HUES48 (cell line): ENCODE data around the gene C12orf42.
"Not testable (repeated sequence)": the region's sequence is repeated elsewhere in the genome, so short reads cannot be mapped to it uniquely, and the experiment has no call there.

ENCODE experiments used
- H3K27ac ChIP-seq: one replicate; pipeline ENCODE4 v1.7.0; 2013; ENCODE audit warnings: low read depth, low read length, inconsistent platforms
- H3K27me3 ChIP-seq: 2 replicates; pipeline ENCODE4 v1.6.1; 2013; ENCODE audit warnings: mild to moderate bottlenecking, low read length; ENCODE audit not compliant: control insufficient read depth, insufficient read depth
- H3K36me3 ChIP-seq: 2 replicates; pipeline ENCODE4 v1.6.1; 2013; ENCODE audit warnings: low read length; ENCODE audit not compliant: control insufficient read depth, insufficient read depth
- H3K4me1 ChIP-seq: 2 replicates; pipeline ENCODE4 v1.6.1; 2013; ENCODE audit warnings: mild to moderate bottlenecking, low read length; ENCODE audit not compliant: control insufficient read depth, insufficient read depth
- H3K4me3 ChIP-seq: 2 replicates; pipeline ENCODE4 v1.5.1; 2013; ENCODE audit warnings: mild to moderate bottlenecking, low read depth, low read length
- H3K9ac ChIP-seq: 2 replicates; pipeline ENCODE4 v1.6.1; 2013; ENCODE audit warnings: mild to moderate bottlenecking, low read depth, low read length, moderate library complexity
- H3K9me3 ChIP-seq: 2 replicates; pipeline ENCODE4 v1.6.1; 2013; ENCODE audit warnings: low read length; ENCODE audit not compliant: control insufficient read depth, insufficient read depth

C12orf42 gene

DNA sequence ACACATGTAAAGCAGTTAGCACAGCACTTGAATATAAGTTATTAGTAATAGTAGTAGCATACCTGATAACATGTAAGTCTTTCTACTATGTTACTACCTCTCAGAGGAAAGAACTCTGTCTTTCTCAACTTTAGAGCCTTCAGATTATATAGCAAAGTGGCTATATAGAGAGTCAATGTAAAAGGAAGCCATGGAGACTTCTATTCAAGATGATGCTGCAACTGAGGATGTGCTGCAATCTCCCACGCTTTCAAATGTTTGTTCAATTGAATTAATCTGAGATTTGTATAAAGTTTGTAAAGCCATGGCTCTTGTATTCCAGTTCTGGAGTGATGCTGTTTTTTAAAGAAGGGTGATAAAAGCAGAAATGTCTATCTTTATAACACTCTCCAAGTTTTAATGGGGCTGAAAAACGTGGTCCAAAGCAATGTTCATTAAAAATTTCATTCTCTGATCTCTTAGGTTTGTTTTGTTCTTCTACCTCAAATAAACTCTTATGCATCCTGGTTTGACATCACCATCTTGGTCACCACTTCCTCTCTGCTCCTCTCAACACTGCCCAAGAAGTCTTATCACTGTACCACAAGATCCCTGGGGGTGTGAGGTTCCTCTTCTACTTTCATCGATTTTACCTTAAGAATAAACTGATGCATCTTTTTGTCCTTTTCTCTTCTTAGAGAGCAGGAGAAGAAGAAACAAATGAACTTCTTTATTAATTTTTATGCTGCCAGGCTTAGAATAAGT lies 40.6 kb downstream of the C12orf42 start:
- Histone ChIP-seq H3K4me1 (peaks cover 10% of the 10 kb centered on the region; the same call in 1 of the 2 replicates), H3K9ac (no peak overlapping the region), H3K9me3 (no peaks in the 10 kb centered on the region), H3K4me3 (no peak overlapping the region), H3K36me3 (no peaks in the 10 kb centered on the region), H3K27me3 (no peaks in the 10 kb centered on the region), H3K27ac (no peak overlapping the region)

DNA sequence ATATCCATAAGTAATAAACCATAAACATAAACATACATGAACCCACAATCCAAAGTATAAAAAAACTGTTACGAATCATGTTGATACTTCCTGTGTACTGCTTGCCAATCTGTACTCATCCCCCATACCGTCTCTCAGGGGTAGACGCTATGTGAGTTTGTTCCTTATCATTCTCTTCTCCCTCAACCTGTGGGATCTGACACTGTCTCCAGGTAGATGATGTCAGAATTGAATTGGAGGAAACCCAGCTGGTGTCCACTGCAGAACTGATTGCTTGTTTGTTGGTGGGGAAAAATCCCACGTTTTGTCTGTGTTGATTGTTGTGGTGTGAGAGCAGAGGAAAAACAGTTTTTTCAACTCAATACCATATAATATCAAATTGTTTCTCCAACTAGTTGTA lies 50.8 kb downstream of the C12orf42 start:
- Histone ChIP-seq H3K9me3 (no peaks in the 10 kb centered on the region), H3K27me3 (no peaks in the 10 kb centered on the region), H3K36me3 (no peaks in the 10 kb centered on the region), H3K9ac (no peak overlapping the region), H3K4me3 (no peak overlapping the region), H3K4me1 (peaks cover 22% of the 10 kb centered on the region), H3K27ac (no peak overlapping the region)

DNA sequence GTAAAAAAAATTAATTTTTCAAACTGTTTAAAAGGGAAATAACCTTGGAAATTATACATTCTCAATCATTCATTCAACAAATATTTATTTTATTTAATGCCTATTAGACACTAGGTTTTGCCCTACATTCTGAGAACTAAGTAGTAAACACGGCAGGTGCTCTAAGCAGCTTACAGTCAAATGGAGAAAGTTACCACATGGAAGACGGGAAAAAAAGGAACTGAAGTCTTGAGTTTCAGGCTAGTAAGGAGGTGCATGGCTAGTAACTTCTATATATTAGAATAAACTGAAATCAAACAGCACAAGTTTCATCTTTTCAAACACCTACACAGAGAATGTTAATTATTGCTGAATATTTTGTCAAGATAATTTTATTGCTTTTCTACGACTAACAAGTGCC lies 52.9 kb downstream of the C12orf42 start:
- Histone ChIP-seq H3K36me3 (no peaks in the 10 kb centered on the region), H3K9me3 (no peaks in the 10 kb centered on the region), H3K27ac (no peak overlapping the region), H3K9ac (no peak overlapping the region), H3K4me1 (peaks cover 22% of the 10 kb centered on the region), H3K27me3 (no peaks in the 10 kb centered on the region), H3K4me3 (no peak overlapping the region)

DNA sequence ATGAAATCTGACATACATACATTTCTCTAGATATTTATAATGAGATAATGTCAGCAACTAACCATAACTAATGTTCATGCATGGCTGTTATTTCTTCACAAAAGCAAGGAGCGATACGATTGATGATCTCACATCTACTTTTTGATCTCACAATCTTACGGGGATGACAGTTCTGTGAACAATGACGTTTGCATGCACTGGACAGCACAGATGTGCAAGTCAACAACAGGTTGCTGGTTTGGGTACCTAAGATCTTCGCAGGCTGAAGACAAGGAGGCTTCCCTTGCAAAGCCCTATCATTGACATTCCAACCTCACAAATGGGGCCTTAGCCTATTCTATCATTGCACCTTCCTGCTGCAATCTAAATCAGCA lies 53.6 kb downstream of the C12orf42 start:
- no peaks in the 10 kb centered on the region for H3K9me3 ChIP-seq
- no peak overlapping the region for H3K27ac ChIP-seq
- no peak overlapping the region for H3K4me3 ChIP-seq
- H3K9ac ChIP-seq = no peak overlapping the region
- H3K27me3 ChIP-seq = no peaks in the 10 kb centered on the region
- peaks cover 22% of the 10 kb centered on the region for H3K4me1 ChIP-seq
- no peaks in the 10 kb centered on the region for H3K36me3 ChIP-seq

DNA sequence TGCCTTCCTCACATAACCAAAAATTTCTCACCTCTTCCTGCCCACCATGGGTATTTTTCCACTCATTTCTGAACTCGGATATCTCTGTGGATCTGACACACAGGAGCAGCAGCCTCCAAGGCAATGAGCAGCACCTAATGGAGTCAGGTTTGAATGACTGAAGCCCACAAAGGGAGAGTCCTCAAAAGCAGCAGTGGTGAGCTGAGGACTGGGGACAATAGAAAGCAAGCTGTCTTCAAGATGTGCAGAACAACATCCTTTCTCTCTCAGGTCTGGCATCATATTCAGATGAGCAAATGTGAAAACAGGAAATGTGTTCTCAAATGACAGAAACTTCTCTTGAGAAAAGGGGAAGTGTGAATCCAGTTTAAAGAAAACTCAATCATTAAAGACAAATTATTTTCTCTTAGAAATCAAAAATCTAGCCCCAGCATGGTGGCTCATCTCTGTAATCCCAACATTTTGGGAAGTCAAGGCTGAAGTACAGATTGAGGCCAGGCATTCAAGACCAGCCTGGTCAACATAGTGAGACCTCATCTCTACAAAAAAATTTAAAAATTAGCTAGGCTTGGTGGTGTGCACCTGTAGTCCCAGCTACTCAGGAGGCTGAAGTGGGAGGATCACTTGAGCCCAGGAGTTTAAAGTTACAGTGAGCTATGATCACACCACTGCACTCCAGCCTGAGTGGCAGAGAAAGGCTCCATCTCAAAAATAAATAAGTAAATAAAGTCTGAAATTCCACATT lies 54.2 kb downstream of the C12orf42 start:
- Histone ChIP-seq H3K27me3 (no peaks in the 10 kb centered on the region), H3K4me3 (no peak overlapping the region), H3K9ac (no peak overlapping the region), H3K36me3 (no peaks in the 10 kb centered on the region), H3K4me1 (peaks cover 22% of the 10 kb centered on the region), H3K27ac (no peak overlapping the region), H3K9me3 (no peaks in the 10 kb centered on the region)

DNA sequence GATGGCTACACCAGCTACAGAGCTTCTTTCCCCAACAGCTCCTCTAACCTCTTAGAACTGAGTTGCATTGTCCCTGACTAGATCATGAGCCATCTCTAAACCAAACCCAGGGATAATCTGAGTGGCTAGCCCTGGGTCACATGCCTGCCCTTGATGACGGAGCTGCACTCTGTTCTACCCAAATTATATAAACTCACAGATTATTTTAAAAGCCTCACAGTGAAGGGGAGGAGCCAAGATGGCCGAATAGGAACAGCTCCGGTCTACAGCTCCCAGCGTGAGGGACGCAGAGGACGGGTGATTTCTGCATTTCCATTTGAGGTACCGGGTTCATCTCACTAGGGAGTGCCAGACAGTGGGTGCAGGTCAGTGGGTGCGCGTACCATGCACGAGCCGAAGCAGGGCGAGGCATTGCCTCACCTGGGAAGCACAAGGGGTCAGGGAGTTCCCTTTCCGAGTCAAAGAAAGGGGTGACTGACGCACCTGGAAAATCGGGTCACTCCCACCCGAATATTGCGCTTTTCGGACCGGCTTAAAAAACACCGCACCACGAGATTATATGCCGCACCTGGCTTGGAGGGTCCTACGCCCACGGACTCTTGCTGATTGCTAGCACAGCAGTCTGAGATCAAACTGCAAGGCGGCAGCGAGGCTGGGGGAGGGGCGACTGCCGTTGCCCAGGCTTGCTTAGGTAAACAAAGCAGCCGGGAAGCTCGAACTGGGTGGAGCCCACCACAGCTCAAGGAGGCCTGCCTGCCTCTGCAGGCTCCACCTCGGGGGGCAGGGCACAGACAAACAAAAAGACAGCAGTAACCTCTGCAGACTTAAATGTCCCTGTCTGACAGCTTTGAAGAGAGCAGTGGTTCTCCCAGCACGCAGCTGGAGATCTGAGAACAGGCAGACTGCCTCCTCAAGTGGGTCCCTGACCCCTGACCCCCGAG lies 61.3 kb downstream of the C12orf42 start:
- H3K4me1 ChIP-seq, H3K9me3 ChIP-seq, H3K9ac ChIP-seq, H3K36me3 ChIP-seq, H3K4me3 ChIP-seq, H3K27ac ChIP-seq, H3K27me3 ChIP-seq: not testable (repeated sequence)

DNA sequence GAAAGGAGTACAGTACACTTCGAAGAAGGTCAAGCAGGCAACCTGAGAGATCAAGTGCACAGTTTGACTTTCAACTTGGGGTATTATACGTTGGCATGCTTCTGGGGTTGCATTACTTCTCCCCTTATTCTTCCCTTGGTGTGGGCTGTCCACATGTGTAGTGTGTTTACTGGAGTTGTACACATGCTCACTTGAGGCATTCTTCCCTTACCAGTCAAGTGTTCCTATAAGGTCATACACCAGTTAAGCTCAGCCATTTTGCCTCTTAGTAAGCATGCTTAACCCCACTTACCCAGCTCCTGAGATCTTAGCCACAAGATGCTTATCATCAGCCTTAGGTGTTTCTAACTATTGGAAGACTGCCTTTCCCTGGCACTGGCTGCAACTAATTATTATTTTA lies 63.8 kb downstream of the C12orf42 start:
- no peak overlapping the region for H3K27ac ChIP-seq
- no peaks in the 10 kb centered on the region for H3K4me1 ChIP-seq
- no peak overlapping the region for H3K4me3 ChIP-seq
- H3K9ac ChIP-seq = no peak overlapping the region
- no peaks in the 10 kb centered on the region for H3K27me3 ChIP-seq
- H3K36me3 ChIP-seq = no peaks in the 10 kb centered on the region; the same call in 1 of the 2 replicates
- peaks cover 9% of the 10 kb centered on the region for H3K9me3 ChIP-seq

DNA sequence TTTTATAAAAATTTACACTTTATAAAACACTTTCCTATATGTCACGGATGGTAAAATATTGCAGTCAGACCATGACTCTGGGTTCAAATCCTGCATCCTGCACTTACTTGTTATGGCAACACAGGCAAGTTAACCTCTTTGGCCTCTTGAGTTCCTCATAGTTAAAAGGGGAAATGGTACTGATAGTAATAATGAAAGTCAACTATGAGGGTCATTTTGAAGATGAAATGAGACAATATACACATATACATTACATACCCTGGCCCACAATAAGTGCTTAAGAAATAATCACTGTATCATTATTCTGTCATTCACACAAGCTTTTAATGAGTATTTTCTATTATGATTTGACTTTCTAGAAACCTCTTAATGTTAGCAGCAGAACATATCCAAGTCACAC lies 64.4 kb downstream of the C12orf42 start:
- Histone ChIP-seq H3K27me3 (no peaks in the 10 kb centered on the region), H3K4me1 (no peaks in the 10 kb centered on the region), H3K36me3 (no peaks in the 10 kb centered on the region; the same call in 1 of the 2 replicates), H3K9me3 (peaks cover 9% of the 10 kb centered on the region), H3K4me3 (no peak overlapping the region), H3K9ac (no peak overlapping the region), H3K27ac (no peak overlapping the region)

DNA sequence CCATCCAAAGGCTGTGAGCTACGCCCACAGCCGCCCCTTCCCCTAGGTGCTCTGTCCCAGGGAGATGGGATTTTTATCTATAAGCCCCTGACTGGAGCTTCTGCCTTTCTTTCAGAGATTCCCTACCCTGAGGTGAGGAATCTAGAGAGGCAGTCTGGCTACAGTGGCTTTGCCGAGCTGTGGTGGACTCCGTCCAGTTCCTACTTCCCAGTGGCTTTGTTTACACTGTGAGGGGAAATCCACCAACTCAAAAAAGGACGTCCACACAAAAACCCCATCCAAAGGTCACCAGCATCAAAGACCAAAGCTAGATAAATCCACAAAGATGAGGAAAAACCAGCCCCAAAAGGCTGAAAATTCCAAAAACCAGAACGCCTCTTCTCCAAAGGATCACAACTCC lies 70.1 kb downstream of the C12orf42 start:
- H3K27me3 ChIP-seq, H3K9ac ChIP-seq: not testable (repeated sequence)

DNA sequence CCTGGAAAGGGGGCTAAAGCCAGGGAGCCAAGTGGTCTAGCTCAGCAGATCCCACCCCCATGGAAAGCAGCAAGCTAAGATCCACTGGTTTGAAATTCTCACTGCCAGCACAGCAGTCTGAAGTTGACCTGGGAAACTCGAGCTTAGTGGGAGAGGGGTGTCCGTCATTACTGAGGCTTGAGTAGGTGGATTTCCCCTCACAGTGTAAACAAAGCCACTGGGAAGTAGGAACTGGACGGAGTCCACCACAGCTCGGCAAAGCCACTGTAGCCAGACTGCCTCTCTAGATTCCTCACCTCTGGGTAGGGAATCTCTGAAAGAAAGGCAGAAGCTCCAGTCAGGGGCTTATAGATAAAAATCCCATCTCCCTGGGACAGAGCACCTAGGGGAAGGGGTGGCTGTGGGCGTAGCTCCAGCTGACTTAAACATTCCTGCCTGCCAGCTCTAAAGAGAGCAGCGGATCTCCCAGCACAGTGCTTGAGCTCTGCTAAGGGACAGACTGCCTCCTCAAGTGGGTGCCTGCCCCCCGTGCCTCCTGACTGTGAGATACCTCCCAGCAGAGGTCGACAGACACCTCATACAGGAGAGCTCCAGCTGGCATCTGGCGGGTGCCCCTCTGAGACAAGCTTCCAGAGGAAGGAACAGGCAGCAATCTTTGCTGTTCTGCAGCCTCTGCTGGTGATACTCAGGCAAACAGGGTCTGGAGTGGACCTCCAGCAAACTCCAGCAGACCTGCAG lies 70.8 kb downstream of the C12orf42 start:
- H3K4me1 ChIP-seq = peaks cover 16% of the 10 kb centered on the region
- H3K27ac ChIP-seq, H3K4me3 ChIP-seq, H3K36me3 ChIP-seq, H3K27me3 ChIP-seq, H3K9ac ChIP-seq, H3K9me3 ChIP-seq: not testable (repeated sequence)

More for the DNA sequence above, 70.1 kb downstream of the C12orf42 start:
- H3K27ac ChIP-seq, H3K36me3 ChIP-seq, H3K4me3 ChIP-seq, H3K9me3 ChIP-seq: not testable (repeated sequence)
- peaks cover 16% of the 10 kb centered on the region for H3K4me1 ChIP-seq
